HG03045 (cell line): ENCODE measurements around the gene GMCL2.
"Not testable (repeated sequence)": the region's sequence is repeated elsewhere in the genome, so short reads cannot be mapped to it uniquely, and the experiment has no call there.

ENCODE experiments used
- ATAC-seq: cut with Tn5 transposase; IDR thresholded peaks from one replicate; pipeline ENCODE4 v1.9.1; 2021; ENCODE audit warnings: mild to moderate bottlenecking, moderate library complexity; ENCODE audit not compliant: unreplicated experiment

Gene GMCL2

DNA sequence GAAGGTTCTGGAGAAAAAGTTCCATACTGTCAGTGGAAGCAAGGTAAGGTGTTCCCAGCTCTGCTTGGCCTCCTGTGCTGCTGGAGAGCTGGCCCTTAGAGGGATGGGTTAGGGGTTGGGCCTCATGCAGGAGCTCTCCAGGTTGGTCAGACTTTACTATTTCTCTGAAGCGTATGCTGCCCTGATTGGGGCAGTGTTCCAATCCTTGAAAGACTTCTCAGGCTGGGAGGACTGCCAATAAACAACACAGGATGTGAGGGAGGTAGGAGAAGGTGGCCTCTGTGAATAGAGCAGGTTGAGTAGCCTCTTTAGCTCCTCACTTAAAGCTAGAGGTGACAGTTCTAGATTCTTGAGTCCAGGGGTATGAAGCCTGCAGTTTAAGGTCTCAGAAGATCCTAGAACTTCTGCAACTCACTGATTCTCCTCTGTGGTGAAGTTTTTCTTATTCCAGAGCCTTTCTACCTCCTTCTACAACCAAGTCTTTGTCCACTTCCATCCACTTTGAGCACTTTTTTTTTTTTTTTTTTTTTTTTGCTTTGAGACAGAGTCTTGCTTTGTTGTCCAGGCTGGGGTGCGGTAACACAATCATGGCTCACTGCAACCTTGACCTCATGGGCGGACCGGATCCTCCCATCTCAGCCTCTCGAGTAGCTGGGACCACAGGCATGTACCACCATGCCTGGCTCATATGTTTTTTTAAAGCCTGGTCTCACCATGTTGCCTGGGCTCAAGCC, 20.2 kb upstream of the GMCL2 start:
- ATAC-seq: no peak

DNA sequence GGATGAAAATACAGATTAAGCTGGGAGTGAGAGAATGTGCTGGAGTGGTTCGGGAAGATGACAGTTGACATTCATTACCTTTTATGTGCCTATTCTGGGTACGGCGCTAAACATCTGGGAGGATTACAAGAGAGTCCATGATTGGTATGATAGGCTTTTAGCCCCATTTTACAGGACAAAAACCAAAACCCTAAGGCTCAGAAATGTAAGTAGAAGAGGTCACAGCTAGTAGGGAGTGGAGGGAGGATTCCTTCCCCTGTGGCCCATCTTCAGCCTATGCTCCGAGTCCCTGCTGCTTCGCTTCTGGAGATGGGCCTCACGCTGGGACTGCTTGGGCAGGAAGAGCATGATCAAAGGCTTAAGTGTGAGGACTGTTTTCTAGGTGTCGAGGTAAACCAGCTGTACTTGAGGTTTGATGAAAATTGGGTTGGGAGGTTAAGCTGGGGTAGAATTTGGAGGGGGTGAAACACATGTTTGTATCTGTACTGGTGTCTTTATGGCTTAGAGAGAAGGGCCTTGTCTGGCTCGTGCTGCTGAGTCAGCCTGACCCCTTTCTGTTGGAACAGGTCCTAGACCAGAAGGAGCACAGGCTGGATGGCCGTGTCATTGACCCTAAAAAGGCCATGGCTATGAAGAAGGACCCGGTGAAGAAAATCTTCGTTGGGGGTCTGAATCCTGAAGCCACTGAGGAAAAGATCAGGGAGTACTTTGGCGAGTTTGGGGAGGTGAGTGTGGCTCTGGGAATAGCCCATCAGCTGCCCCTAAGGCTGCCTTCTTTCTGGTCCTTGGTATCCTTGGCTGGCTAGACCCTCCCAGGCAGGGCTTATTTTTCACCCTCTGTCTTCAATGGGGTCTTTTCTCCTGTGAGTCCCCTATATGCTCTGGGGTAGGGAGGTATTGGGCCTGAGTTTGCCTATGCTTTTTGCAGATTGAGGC, 19.3 kb upstream of the GMCL2 start:
- ATAC-seq: no peak

DNA sequence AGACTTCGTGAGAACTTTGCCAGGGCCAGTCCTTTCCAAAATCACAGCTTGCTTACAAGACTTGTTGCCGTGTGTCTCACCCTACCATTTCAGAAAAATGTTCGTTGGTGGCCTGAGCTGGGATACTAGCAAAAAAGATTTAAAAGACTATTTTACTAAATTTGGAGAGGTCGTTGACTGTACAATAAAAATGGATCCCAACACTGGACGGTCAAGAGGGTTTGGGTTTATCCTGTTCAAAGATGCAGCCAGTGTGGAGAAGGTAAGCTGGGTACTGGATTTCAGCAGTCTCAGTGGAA, 18.5 kb upstream of the GMCL2 start:
- no peak for ATAC-seq

DNA sequence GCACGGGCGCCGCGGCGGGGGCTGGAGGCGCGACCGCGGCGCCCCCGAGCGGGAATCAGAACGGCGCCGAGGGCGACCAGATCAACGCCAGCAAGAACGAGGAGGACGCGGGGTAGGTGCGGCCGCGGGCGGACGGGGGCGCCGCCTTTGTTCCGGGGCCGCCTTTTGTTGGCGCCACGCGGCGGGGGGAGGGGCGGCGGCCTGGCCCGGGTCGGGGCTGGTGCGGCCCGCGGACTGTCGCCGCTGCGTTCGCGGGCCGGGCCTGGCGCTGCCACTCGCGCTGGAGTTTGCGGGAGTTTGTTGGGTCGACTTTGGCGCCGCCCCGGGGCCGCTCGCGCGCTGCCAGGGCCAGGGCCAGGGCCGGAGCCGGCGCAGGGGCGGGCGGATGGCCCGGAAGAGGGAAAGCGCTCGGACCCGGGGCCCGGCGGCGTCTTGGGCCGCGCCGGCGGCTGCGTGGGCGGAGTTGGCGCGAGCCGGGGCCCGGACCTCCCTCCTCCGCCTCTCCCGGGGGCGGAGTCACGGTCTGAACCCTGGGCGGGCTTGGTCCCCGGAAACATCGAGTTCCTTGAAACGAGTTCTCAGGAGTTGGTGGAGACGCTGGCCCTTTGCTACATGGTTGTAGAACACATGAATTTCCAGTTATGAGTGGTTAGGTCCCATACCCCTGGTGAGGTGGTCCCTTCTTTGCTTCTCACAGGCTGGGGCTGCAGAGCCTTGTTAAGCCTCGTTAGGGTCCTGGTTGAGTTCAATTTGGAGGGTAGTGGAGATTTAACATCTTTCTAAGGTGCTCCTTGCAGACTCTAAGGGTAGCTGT, 18.0 kb upstream of the GMCL2 start:
- peak; percentile 52 for ATAC-seq

DNA sequence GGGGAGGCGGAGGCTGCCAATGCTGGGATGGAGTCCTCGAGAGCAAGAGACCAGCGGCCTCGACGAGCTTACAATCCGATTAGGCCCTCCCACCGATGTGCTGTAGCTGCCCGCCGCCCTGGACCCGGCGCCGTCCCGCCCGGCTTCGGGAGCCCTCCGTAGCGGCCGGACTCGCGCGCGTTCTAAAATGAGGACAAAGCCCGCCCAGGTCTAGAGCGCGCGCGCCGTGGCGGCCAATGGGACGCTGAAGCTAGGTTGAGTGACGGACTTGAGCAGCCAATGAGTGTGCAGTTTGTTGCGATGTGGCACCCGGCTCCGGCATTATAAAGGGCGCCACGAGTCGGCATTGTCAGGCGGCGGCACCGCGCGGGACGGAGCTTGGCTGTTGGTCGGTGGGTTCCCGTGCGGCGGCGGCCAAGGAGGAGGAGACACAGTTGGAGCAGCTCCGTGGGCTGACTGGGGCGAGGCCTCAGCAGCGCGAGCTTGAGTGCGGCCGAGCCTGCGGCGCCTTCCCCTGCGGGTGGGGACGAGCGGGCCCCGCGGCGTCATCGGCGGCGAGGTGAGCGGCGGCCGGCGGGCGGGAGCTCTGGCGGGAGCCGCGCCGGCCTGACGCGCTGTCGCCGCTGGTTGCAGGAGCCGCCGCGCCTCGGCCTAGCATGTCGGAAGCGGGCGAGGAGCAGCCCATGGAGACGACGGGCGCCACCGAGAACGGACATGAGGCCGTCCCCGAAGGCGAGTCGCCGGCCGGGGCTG, 17.2 kb upstream of the GMCL2 start, which contains the start of gene HNRNPAB:
TSS of gene HNRNPAB (plus strand) at position 352 of the 753 bp plus-strand sequence. CDS start at position 657, 305 bp downstream.
- peak; percentile 83 for ATAC-seq

DNA sequence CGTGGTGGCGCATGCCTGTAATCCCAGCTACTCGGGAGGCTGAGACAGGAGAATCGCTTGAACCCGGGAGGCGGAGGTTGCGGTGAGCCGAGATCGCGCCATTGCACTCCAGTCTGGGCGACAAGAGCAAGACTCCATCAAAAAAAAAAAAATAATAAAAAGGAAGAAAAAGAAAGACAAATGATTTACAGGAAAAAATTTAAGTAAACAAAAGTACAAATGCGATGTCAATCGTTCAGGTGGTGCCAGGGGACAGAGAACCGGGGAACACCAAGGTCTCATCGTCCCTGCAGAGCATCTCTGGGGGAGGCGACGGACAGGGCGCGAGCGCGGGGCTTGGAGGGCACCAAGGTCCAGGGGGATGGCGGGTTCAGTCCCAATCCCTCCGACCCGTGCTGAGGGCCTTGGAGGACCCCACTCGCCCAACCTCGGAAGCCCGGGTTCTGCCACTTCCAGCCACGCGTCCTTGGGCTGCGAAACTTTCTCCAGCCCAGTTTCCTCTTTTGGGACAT, 16.6 kb upstream of the GMCL2 start:
- ATAC-seq: peak; percentile 3

DNA sequence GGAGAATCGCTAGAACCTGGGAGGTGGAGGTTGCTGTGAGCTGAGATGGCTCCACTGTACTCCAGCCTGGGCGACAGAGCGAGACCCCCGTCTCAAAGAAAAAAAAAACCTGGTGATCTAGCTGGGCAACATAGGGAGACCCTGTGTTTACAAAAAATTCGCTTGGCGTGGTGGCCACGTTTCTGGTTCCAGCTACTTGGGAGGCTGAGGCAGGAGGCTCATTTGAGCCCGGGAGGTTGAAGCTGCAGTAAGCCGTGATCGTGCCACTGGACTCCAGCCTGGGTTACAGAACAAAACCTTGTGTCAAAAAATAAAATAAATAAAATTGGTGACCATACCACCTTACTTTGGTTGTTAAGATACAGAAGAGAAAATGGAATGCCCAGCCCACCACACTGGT, 15.4 kb upstream of the GMCL2 start:
- no peak for ATAC-seq

DNA sequence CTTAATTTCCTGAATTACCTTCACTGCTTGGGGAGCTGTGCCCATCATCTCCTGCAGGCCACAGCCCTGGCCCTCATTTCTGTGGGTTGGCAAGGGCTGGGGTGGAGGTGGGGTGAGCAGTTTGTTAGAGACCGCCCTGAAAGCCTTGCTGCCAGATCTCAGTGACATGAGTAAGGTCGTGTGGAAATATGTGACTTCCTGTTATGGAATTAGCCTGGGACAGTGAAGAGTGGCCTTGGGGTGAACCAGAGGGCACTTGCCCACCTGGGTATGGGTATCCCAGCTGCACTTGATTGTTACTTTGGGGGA, 14.7 kb upstream of the GMCL2 start:
- no peak for ATAC-seq

DNA sequence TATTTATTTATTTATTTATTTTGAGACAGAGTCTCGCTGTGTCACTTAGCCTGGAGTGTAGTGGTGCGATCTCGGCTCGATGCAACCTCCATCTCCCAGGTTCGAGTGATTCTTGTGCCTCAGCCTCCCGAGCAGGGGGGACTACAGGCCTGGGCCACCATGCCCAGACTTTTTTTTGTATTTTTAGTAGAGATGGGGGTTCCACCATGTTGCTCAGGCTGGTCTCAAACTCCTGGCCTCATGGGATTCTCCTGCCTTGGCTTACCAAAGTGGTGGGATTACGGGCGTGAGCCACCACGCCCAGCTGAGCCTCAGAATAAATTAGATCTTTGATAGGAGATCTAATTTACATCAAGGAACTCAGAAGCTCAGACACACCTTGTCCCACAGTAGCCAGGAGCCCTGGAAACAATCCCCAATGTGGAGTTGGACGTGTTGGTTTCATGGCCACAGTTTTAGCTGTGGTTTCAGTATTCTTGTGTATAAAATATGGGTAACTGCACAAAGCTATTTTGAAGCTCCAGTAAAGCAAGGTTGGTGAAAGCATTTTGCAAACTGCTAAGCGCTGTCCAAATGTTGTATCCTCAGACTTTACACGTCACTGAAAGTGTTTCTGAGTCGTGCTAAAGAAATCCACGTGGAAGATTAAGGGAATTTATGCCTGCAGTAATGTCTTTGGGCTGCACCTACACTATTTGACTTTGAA, 14.2 kb upstream of the GMCL2 start:
- ATAC-seq: no peak

DNA sequence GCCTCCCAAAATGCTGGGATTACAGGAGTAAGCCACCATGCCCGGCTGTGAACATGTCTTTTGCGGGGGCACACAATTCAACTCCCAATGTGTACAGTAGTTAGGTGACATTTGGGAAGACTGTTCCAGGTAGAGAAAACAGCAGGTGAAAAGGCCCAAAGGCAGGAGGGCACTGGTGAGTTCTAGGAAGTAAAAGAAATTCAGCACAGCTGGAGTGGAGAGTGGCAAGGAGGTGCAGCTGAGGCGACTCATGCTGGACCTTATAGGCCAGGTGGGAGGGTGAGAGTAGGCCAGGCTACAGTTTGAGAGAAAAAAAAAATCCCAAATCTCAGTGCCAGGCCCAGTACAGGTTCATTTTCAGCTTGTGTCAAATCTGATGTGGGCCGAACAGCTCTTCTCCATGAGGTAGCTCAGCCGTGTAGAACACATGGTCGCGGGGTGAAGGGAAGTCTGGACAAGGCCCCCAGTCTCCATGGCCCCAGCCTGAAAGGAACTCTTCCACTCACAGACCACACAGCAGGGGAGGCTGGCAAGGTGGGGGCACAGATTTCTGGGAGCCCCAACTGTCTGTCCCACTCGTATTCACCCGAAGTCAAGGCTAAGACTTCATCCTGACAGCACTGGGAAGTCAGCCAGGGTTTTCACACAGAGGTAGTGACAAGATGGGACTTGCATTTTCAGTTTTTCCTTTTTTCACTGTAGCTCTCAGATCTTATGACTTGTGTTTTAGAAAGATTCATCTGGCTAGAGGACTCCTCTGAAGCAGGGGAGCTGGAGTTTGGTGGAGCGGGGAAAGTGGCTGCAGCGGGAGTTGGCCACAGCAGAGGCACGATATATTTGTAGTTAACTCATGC, 12.6 kb upstream of the GMCL2 start:
- ATAC-seq: no peak

DNA sequence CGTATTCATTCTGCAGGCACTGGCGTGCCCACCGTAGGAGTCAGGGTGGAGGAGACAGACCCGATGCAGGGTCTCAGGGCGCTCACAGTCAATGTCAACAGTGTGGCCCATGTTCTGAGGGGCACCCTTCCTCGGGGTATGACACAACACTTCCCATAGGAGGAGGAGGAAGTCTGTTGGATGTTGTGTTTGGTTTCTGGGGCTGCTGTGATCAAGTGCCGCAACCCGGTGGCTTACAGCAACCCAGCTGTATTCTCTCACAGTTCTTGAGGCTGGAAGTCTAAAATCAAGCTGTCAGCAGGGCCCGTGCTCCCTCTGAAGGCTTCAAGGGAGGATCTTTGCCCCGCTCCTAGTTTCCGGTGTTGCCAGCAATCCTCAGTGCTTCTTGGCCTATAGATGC, 11.5 kb upstream of the GMCL2 start:
- no peak for ATAC-seq

DNA sequence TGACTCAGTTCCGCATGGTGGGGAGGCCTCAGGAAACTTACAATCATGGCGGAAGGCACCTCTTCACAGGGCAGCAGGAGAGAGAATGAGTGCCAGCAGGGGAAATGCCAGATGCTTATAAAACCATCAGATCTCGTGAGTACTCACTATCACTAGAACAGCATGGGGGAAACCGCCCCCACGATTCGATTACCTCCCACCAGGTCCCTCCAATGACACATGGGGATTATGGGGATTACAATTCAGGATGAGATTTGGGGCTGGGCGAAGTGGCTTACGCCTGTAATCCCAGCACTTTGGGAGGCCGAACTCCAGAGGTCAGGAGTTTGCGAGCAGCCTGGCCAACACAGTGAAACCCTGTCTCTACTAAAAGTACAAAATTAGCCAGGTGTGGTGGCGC, 11.0 kb upstream of the GMCL2 start:
- not testable (repeated sequence) for ATAC-seq

DNA sequence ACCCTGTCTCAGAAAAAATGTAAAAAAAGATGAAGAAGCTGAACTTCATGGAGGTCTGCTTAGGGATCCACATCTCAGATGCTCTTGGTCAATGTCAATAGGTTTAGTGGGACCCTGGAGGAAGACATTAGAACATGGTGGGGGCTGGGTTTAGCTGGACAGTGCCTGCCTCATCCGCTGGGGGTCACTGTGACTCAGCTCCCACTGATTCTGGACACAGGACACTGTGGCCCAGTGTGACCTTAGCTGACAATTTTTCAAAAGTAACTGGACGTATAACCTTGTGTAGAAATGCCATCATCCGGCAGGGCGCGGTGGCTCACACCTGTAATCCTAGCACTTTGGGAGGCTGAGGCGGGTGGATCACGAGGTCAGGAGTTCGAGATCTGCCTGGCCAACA, 9.8 kb upstream of the GMCL2 start:
- no peak for ATAC-seq

DNA sequence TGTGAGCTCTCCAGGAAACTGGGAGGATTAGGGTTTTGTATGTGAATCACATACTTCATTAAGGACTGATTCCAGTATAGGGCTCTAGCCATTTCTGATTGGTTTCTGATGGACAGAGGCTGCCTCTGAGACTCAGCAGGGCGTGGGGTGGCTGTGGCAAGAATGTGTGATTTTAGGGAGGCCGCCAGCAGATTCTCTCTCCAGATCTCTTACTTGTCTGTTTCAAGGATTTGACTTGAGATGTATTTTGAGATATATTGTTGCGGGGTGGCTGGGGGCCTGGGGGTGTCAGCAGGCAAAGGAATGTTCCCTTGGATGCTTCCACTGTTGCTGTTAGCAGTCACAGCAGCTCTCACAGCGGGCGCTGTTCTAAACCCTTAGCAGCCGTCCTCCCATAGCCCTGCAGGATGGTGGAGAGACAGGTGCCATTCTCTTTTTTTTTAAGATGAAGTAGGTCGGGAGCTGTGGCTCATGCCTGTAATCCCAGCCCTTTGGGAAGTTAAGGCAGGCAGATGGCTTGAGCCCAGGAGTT, 9.2 kb upstream of the GMCL2 start:
- ATAC-seq: no peak

DNA sequence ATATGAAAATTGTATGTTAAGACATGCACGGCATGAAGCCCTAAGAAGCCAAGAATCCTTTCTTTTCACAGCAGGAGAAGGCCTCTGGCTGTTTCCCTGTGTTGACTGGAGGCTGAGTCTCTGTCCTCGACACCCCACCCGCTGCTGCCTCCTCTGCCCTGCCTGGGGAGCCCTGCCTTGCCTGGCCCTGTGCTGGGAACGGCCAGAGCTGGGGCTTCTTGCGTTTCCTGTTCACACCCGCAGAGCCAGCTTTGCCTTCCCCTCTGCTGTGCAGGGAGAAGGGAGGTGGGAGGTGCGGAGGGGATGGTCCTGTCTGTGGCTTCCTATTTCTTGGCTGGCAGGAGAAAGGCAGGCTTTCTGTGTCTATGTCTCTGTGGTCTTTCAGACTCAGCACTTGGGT, 6.9 kb upstream of the GMCL2 start:
- ATAC-seq: no peak

DNA sequence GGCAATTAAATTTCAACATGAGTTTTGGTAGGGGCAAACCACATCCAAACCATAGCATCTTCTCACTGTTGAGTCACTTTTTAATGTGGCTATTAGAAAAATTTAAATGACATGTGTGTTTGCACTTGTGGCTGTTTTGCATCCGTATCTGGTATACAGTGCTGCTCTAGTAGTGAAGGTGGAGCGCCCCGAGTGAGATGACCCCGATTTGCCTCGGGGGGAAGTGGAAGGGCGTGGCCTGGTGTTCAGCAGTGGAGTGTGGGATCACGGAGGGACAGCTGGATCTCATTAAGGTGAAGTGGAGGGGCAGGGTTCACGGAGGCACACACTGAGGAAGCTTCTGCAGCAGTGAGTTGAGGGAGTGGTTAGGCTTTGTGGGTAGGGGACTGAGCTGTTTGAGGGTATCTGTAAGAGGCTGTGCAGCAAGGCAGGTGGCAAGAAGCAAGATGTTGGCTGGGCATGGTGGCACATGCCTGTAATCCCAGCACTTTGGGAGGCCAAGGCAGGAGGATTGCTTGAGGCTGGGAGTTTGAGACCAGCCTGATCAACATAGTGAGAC, 6.2 kb upstream of the GMCL2 start:
- no peak for ATAC-seq

DNA sequence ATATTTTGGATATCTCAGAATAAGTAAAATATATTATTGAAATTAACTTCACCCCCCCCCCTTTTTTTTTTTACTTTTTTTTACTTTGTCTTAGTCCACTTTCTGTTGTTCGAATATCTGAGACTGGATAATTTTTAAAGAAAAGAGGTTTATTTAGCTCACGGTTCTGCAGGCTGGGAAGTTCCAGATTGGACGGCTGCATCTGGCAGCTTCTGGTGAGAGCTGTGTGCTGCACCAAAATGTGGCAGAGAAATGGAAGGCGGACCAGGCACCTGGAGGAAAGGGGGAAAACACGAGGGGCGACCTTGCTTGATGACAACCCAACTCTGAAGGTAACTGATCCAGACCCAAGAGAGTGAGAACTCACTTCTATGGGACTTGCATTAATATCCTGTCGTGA, 5.6 kb upstream of the GMCL2 start:
- no peak for ATAC-seq

DNA sequence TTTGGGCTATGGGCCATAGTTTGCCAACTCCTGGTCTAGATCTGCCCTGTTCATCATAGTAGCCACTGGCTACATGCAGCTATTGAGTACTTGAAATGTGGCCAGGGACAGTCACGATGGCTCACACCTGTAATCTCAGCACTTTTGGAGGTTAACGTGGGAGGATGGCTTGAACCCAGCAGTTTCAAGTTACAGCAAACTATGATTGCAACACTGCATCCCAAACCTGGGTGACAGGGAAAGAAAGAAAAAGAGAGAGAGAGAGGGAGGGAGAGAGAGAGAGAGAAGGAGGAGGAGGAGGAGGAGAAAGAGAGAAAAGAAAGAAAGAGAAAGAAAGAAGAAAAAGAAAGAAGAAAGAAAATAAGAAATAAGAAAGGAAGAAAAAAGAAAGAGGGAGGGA, 5.1 kb upstream of the GMCL2 start:
- ATAC-seq: no peak

DNA sequence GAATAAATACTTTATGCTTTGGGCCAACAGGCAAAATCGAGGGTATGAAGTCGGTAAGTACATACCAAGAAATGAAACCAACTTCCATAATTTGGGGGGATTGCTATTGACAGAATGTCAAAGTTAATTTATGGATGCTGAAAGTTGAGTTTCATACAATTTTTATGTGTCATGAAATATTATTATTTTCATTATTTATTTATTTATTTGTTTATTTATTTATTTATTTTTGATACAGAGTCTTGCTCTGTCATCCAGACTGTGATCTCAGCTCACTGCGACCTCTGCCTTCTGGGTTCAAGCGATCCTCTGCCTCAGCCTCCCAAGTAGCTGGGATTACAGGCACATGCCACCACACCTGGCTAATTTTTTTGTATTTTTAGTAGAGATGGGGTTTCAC, 4.5 kb upstream of the GMCL2 start:
- no peak for ATAC-seq
